Transverse colon (tissue), 4 donors: ENCODE data around the gene SYCE1L. TPM values are rescaled to one million over a fixed set of nuclear protein-coding genes. Genes with fewer than 3 reads are reported as not detected.

ENCODE experiments used
- DNase-seq: peaks from one replicate; pipeline ENCODE4 v3.0.0-alpha.2; 2019
- H3K27ac ChIP-seq, 4 donors: fragments of 200-600 bp; sonication (generic); 2 replicates each; pipeline ENCODE4 v1.5.1; 2016 to 2018; ENCODE audit warnings: inconsistent platforms in 4 of 4
- H3K27me3 ChIP-seq: fragments of 200-600 bp; sonication (generic); 2 replicates; pipeline ENCODE4 v1.5.1; 2017; ENCODE audit warnings: inconsistent platforms
- H3K36me3 ChIP-seq, 4 donors: fragments of 200-600 bp; sonication (generic); 2 replicates each; pipeline ENCODE4 v1.5.1; 2017 to 2019; ENCODE audit warnings: inconsistent platforms in 4 of 4
- H3K4me1 ChIP-seq, 4 donors: fragments of 200-600 bp; sonication (generic); 2 replicates each; pipeline ENCODE4 v1.5.1; 2017 to 2020; ENCODE audit warnings: inconsistent platforms in 4 of 4
- H3K4me3 ChIP-seq, 4 donors: fragments of 200-600 bp; sonication (generic); 1 replicate in 1 of 4; 2 replicates in 3 of 4; pipeline versions ENCODE4 v1.5.1 to v1.6.1; 2017 to 2019; ENCODE audit warnings: inconsistent platforms in 4 of 4
- H3K9me3 ChIP-seq, 2 donors: fragments of 200-600 bp; sonication (generic); 2 replicates each; pipeline ENCODE4 v1.5.1; 2017 to 2019; ENCODE audit warnings: inconsistent platforms in 2 of 2
- EP300 ChIP-seq: sonication (generic); formaldehyde crosslinking; IDR thresholded peaks from one replicate; pipeline ENCODE4 v1.6.1; 2017; ENCODE audit warnings: antibody characterized with exemption, low read depth
- POLR2A ChIP-seq: fragments of 450-650 bp; IDR thresholded peaks from one replicate; pipeline ENCODE4 v1.6.1; 2016; ENCODE audit warnings: antibody characterized with exemption, mild to moderate bottlenecking, moderate library complexity
- POLR2AphosphoS5 ChIP-seq, 3 donors: sonication (generic); formaldehyde crosslinking; IDR thresholded peaks; one replicate each; pipeline ENCODE4 v1.6.1; 2016; ENCODE audit warnings: antibody characterized with exemption in 3 of 3
- WGBS, 2 donors: methylation state at CpG; one replicate each; pipeline ENCODE4 v1.1.5; 2018; ENCODE audit warnings: low coverage in 1 of 2; 5-methylcytosine and 5-hydroxymethylcytosine counted together
- in situ Hi-C, 4 donors: fragments of 200-750 bp; cut with MboI; loops; one replicate each; pipeline versions ENCODE4 v1.15.0 to v1.15.1; 2017; ENCODE audit warnings: low sequenced_read_pairs in 3 of 4, low pct_ligation_motif_present in 1 of 4, low pct_unique_long_range_greater_than_20kb in 1 of 4
- intact Hi-C: fragments of 100-400 bp; cut with DNase I; formaldehyde crosslinking; loops from one replicate; pipeline ENCODE4 v1.15.1; 2023; ENCODE audit warnings: low total_unique reads
- total RNA-seq, 4 donors: library from RNA; depleted of rRNA; stranded (reverse); fragments of >200 nt; gene quantifications; one replicate each; pipeline ENCODE4 v1.1.0, GENCODE V29; 2016
- TF ChIP-seq, protein P1 (sequence below), 5 experiments: fragments of 200-600 bp in 3 of 5; fragments of 450-650 bp in 2 of 5; sonication (generic) in 3 of 5; IDR thresholded peaks; 1 replicate in 2 of 5; 2 replicates in 3 of 5; pipeline ENCODE4 v1.5.1; 2016 to 2017; ENCODE audit warnings: antibody characterized with exemption in 5 of 5, inconsistent platforms in 3 of 5, mild to moderate bottlenecking in 2 of 5, moderate library complexity in 1 of 5

The SYCE1L gene
- total RNA-seq, 4 donors from 2014 or later: 2.1 to 2.2 TPM; not detected in 2

DNA sequence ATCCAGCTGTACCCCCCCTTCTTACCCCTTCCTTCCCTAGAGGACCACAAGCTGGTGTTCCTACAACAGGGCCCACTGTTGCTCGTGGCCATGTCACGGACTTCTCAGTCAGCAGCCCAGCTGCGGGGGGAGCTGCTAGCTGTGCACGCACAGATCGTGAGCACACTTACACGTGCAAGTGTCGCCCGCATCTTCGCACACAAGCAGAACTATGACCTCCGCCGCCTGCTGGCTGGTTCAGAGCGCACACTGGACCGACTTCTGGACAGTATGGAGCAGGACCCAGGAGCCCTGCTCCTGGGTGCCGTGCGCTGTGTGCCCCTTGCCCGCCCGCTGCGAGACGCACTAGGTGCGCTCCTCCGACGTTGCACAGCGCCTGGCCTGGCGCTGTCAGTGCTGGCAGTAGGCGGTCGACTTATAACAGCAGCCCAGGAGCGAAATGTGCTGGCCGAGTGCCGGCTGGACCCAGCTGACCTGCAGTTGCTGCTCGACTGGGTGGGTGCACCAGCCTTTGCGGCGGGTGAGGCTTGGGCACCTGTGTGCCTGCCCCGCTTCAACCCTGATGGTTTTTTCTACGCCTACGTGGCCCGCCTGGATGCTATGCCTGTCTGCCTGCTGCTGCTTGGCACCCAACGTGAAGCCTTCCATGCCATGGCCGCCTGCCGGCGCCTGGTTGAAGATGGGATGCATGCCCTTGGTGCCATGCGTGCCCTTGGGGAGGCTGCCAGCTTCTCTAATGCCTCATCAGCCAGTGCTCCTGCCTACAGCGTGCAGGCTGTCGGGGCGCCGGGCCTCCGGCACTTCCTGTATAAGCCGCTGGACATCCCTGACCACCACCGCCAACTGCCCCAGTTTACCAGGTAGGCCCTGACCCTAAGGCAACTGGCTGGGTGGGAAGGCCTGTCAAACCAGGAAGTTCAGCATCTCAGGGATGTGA, 4.6 kb upstream of the SYCE1L start:
- peaks cover 0 to 27% (median 10%) of the 10 kb centered on the region in 4 donors for H3K36me3 ChIP-seq
- H3K4me1 ChIP-seq: peaks cover 6 to 15% (median 11%) of the 10 kb centered on the region in 4 donors
- intact Hi-C loops: no loop called here
- H3K27me3 ChIP-seq: no peaks in the 10 kb centered on the region
- H3K9me3 ChIP-seq: no peaks in the 10 kb centered on the region
- WGBS, 2 donors: 97% methylated on average over 35 of the region's 48 CpGs; no CpG with 5 or more reads in 1 of the 2 donors
- TF ChIP-seq EP300 (no peak), POLR2A (no peak), POLR2AphosphoS5 (IDR thresholded peaks at IDR 0.05) (no peak)
- TF ChIP-seq, protein P1, sequence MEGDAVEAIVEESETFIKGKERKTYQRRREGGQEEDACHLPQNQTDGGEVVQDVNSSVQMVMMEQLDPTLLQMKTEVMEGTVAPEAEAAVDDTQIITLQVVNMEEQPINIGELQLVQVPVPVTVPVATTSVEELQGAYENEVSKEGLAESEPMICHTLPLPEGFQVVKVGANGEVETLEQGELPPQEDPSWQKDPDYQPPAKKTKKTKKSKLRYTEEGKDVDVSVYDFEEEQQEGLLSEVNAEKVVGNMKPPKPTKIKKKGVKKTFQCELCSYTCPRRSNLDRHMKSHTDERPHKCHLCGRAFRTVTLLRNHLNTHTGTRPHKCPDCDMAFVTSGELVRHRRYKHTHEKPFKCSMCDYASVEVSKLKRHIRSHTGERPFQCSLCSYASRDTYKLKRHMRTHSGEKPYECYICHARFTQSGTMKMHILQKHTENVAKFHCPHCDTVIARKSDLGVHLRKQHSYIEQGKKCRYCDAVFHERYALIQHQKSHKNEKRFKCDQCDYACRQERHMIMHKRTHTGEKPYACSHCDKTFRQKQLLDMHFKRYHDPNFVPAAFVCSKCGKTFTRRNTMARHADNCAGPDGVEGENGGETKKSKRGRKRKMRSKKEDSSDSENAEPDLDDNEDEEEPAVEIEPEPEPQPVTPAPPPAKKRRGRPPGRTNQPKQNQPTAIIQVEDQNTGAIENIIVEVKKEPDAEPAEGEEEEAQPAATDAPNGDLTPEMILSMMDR (IDR thresholded peaks at IDR 0.05): no peak
- in situ Hi-C loops: loop anchor here in 1 of 4 donors (25.0 kb wide), 1 partner anchor 1557 kb away; the partner anchor contains the start of genes KARS1 and TERF2IP
- H3K4me3 ChIP-seq: no peak overlapping the region
- no peak for DNase-seq
- H3K27ac ChIP-seq: no peak overlapping the region

DNA sequence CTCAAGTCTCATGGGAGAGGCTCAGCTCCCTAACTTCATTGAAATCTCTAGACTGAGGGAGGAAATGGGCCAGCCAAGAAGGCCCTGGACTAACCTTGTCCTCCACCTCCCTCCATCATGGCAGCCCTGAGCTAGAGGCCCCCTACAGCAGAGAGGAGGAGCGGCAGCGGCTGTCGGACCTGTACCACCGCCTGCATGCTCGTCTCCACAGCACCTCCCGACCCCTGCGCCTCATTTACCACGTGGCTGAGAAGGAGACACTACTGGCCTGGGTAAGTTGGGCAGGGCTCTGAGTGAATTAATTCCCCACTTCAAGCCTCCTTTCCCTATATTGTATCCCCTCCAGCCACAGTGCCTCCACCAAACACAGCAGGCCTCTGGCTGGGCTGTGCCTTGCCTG, 3.8 kb upstream of the SYCE1L start:
- peaks cover 0 to 30% (median 10%) of the 10 kb centered on the region in 4 donors for H3K36me3 ChIP-seq
- intact Hi-C loops: no loop called here
- H3K27ac ChIP-seq: no peak overlapping the region
- in situ Hi-C loops: loop anchor here in 1 of 4 donors (25.0 kb wide), 1 partner anchor 1558 kb away; the partner anchor contains the start of genes KARS1 and TERF2IP
- no peaks in the 10 kb centered on the region for H3K9me3 ChIP-seq
- 88% methylated on average over 8 of the region's 8 CpGs; no CpG with 5 or more reads in 1 of the 2 donors for WGBS, 2 donors
- no peak for DNase-seq
- TF ChIP-seq, protein P1 (IDR thresholded peaks at IDR 0.05): no peak
- TF ChIP-seq EP300 (no peak), POLR2A (no peak), POLR2AphosphoS5 (IDR thresholded peaks at IDR 0.05) (no peak)
- H3K27me3 ChIP-seq: no peaks in the 10 kb centered on the region
- H3K4me3 ChIP-seq: no peak overlapping the region
- H3K4me1 ChIP-seq: peaks cover 6 to 15% (median 9%) of the 10 kb centered on the region in 4 donors

DNA sequence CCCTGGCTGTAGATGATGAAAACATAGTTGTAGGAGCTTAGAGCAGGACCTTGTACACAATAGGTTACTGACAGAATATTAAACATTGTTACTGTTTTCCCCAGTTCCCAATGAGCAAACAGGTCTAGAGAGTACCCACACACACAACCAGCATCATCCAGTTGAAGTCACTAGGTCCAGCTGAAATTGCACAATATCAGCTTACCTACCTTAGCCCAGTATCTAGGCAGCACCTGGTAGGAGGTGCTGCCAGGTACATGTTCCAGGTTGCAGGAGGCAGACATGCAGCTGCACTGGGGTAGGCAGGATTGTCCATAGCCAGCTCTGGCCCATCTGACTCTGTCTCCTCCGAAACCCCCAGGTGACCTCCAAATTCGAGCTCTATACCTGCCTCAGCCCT, 1.5 kb upstream of the SYCE1L start:
- WGBS, 2 donors: 100% methylated on average over 2 of the region's 2 CpGs; no CpG with 5 or more reads in 1 of the 2 donors

DNA sequence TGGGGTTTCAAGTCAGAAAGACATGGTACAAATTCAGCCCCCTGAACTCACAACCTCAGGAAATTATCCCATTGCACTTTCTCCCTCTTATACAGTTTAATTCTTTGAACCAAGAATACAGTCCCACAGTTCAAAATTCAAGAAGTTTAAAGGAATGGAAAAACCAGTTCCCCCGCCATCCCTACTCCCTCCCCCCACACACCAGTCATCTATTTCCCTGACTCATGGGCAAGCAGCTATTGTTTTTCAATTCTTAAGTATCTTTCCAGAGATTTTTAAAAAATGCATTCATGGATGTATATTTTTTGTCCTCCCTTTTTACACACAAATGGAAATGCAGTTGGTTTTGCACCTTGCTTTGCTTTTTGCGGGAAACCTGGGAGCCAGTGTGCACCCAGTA, 7.3 kb downstream of the SYCE1L start:
- no peaks in the 10 kb centered on the region for H3K9me3 ChIP-seq
- 85 to 86% methylated on average over 2 of the region's 2 CpGs for WGBS, 2 donors
- intact Hi-C loops (no loop called here), in situ Hi-C loops (no loop called here)
- DNase-seq: no peak
- no peaks in the 10 kb centered on the region for H3K27me3 ChIP-seq
- no peak overlapping the region for H3K4me3 ChIP-seq
- no peaks in the 10 kb centered on the region for H3K4me1 ChIP-seq
- no peak overlapping the region for H3K27ac ChIP-seq
- H3K36me3 ChIP-seq: no peaks in the 10 kb centered on the region
- TF ChIP-seq, protein P1 (IDR thresholded peaks at IDR 0.05): no peak
- TF ChIP-seq EP300 (no peak), POLR2A (no peak), POLR2AphosphoS5 (IDR thresholded peaks at IDR 0.05) (no peak)

More for the DNA sequence above, 1.5 kb upstream of the SYCE1L start:
- Histone ChIP-seq H3K36me3 (peaks cover 0 to 30% (median 10%) of the 10 kb centered on the region in 4 donors), H3K9me3 (no peaks in the 10 kb centered on the region), H3K4me1 (peaks cover 0 to under 1% (median 0%) of the 10 kb centered on the region in 4 donors), H3K27ac (no peak overlapping the region), H3K27me3 (no peaks in the 10 kb centered on the region), H3K4me3 (no peak overlapping the region)
- TF ChIP-seq, protein P1 (IDR thresholded peaks at IDR 0.05): no peak
- TF ChIP-seq POLR2A (no peak), EP300 (no peak), POLR2AphosphoS5 (IDR thresholded peaks at IDR 0.05) (no peak)
- no peak for DNase-seq
- in situ Hi-C loops: loop anchor here in 1 of 4 donors (25.0 kb wide), 1 partner anchor 1560 kb away; the partner anchor contains the start of genes KARS1 and TERF2IP
- intact Hi-C loops: no loop called here
